ENCODE results near the gene ZNF560.

Gene ZNF560

DNA sequence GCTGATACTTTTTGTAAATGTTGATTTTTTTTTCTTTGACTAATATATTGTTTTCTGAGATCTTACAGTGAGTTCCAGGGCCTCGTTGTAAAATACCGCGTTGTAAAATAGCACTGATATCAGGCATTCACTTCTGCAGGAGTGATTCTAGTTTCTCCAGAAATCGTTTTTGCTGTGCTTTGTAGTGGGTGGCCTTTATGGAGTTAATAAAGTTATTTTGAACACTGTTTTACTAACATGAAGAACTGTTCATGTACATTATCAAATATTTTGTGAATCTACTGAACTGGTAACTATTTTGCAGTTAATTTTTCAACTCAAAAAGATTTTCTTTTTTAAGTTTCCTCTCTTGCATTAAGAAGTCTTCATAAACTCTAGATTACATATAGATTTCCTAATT lies 62.1 kb downstream of the ZNF560 start:
- DNase-seq (ENCODE audit: low read depth in 2 of 2) = no peak

DNA sequence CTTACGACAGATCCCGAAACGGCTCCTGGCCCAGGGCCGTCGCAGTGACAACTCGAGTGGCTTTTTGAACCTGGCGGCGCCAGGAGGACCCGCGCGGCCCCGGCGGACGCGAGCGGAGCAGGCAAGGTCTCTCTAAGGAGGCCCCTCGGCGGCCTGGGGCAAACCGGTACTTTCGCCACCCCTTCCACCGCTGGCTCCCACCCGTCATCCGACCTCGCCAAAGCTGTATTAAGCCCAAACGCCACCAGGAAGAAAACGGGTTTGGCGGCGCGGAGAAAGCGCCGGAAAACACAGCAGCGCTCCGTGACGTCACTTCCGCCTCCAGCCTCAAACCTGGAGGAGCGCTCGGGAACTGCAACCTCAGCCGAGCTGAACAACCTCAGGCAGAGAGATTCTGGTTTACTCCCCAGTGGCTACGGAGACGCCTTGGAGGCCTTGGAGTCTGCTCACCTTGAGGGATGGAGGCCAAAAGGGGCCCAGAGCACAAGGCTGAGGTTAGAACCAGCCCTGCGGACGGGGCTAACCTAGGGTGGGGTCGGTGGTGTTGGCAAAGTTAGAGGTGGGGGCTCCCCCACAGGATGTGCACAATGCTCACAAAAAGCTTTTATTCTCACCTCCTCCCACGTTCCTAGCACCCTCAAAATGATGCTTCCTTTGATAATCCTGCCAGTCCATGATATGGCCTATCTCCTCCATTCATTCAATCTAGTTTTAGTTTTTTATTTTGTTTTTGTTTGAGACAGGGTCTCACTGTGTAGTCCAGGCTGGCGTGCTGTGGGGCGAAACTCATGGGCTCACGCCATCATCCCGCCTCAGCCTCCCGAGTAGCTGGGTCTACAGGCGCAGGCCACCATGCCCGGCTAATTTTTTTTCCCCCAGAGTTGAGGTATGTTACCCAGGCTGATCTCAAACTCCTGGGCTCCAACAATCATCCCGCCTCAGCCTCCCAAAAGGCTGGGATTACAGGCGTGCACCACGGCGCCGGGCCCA lies 62.8 kb downstream of the ZNF560 start, which contains the start of gene ZNF266:
Gene ZNF266 (minus strand): TSS at position 295 of the 990 bp plus-strand sequence. CDS start 15,484 bp downstream, outside the sequence.
- DNase-seq (ENCODE audit: low read depth in 2 of 2) = peak; percentile 74 to 81

DNA sequence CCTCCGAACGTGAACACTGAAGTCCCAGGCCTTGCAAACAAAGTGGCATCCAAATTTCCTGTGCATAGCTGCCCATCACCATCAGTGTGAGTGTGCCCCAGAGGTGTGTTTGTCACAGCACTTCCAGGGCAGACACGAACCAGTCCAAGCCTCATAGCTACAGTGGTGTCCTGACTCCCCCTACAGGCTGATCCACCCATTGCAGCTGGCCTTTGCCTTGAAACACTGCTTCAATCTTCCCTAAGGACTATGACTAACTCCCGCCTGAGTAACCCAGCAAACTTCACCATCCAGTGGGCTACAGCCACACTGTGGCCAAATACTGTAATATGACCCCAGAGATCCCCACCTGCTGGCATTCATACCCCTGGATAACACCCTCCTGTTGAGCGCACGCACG lies 66.9 kb downstream of the ZNF560 start:
- peak in 1 of 2 donors; percentile 36 for DNase-seq (ENCODE audit: low read depth in 2 of 2)

DNA sequence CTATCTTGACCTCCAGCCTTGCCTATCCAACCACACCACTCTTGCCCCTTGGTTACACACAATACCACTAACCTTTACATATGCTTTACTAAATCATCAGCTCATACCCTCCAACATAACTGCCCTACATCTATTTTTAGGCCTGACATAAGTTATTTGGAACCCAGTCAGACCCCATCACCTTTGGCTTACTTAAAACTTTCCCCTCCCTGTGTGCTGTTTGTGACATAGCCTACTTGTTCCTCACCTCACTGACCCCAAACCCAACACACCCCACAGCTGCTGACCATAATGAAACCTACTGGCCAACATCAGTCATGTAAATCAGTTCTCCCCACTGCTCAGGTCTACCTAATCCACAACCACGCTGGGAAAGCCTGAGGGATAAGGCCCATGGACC lies 68.0 kb downstream of the ZNF560 start:
- no peak for DNase-seq (ENCODE audit: low read depth in 2 of 2)

DNA sequence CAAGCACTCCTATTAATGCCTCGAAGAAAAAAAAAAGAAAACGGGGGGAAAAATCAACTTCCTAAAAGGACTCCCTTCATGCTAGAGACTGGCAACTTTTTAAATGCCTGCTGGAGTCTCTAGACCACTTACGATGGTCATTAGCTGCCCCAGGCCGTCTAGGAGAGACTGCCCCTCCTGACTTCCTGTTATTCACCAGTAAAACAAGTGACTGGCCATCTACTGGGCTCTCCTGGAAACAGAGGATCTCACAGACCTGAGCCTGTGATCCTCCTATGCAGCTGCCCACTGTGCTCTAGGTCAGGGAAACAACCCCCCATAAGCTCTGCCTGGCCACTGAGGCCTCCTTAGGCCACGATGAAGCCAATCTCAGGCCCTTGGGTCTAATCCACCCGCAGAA lies 70.5 kb downstream of the ZNF560 start:
- DNase-seq (ENCODE audit: low read depth in 2 of 2) = no peak

Data from stimulated activated CD8-positive, alpha-beta memory T cell treated with anti-CD3 and anti-CD28 coated beads, Interleukin-15, amount 100 ng/mL, for 4 hours (primary cell).